K562 (cell line): ENCODE measurements around the gene DMWD. TPM values are rescaled to one million over a fixed set of nuclear protein-coding genes. Genes with fewer than 3 reads are reported as not detected.

Experiments used
- ATAC-seq: fragments of 200-7000 bp; cut with Tn5 transposase; 3 replicates; pipeline ENCODE4 v1.9.1; 2020; ENCODE audit warnings: moderate library complexity
- BruUV-seq: library from RNA; stranded (reverse); fragments of 400-500 nt; replicated peaks from 2 replicates; lab custom pipeline; 2021; lab: Mats Ljungman, UMichigan
- CTCF ChIA-PET: fragments of 300-600 bp; formaldehyde crosslinking; extraction: SDS; loops from one replicate; lab custom pipeline; 2021; ENCODE audit warnings: low intra/inter-chr PET ratio; lab: Yijun Ruan, JAX
- POLR2A ChIA-PET: fragments of 300-600, 350-650 bp; sonication (Branson Sonifier 250); formaldehyde crosslinking; extraction: SDS; loops from one replicate; lab custom pipeline; 2021; ENCODE audit warnings: antibody characterized with exemption, inconsistent platforms; lab: Yijun Ruan, JAX
- DNase-seq, 4 experiments: peaks; one replicate each; pipeline versions ENCODE4 v3.0.0 to v3.0.0-alpha.2; 2011 to 2018; ENCODE audit warnings: low spot score in 3 of 4, mixed read lengths in 3 of 4; ENCODE audit errors: extremely low read depth in 1 of 4
- FAIRE-seq: peaks from 2 replicates; lab custom pipeline; 2011; peaks lifted over from hg19 to GRCh38; lab: Jason Lieb, UNC
- H2AFZ ChIP-seq: 2 replicates; pipeline ENCODE4 v1.6.0; 2011; ENCODE audit warnings: low read depth, low read length, control low read depth, inconsistent platforms
- H3K27ac ChIP-seq: fragments of 200-600 bp; 3 replicates; pipeline ENCODE4 v1.8.0; 2011; ENCODE audit warnings: low read depth, mild to moderate bottlenecking, control low read depth, inconsistent platforms, low read length, moderate library complexity, mixed read lengths; ENCODE audit errors: extremely low read depth
- H3K27me3 ChIP-seq, 2 experiments: fragments of 300-600 bp in 1 of 2; 2 replicates in 1 of 2; 3 replicates in 1 of 2; pipeline versions ENCODE4 v1.6.0 to v1.8.0; 2011; ENCODE audit warnings: inconsistent platforms in 2 of 2, low read length in 2 of 2, mild to moderate bottlenecking in 1 of 2, mixed read lengths in 1 of 2, moderate library complexity in 1 of 2; ENCODE audit not compliant: control insufficient read depth in 2 of 2, insufficient read depth in 2 of 2
- H3K36me3 ChIP-seq: fragments of 300-600 bp; 3 replicates; pipeline ENCODE4 v1.8.0; 2011; ENCODE audit warnings: mild to moderate bottlenecking, low read length, inconsistent platforms; ENCODE audit not compliant: control insufficient read depth, insufficient read depth
- H3K4me1 ChIP-seq, 2 experiments: fragments of 200-600 bp in 1 of 2; replicated peaks in 1 of 2; 2 replicates in 1 of 2; 3 replicates in 1 of 2; pipeline versions ENCODE4 v1.5.1 to v1.8.0; 2011; ENCODE audit warnings: inconsistent platforms in 2 of 2, low read length in 2 of 2, mild to moderate bottlenecking in 1 of 2, mixed read lengths in 1 of 2, moderate library complexity in 1 of 2; ENCODE audit not compliant: control insufficient read depth in 2 of 2, insufficient read depth in 2 of 2
- H3K4me2 ChIP-seq: 2 replicates; pipeline ENCODE4 v1.6.1; 2011; ENCODE audit warnings: low read length, control low read depth, inconsistent platforms, mixed read lengths; ENCODE audit not compliant: insufficient read depth
- H3K4me3 ChIP-seq: fragments of 200-600 bp; sonication (generic), shearing (Covaris generic); 2 replicates; pipeline ENCODE4 v1.5.1; 2016; ENCODE audit warnings: control low read depth, inconsistent platforms
- H3K79me2 ChIP-seq: fragments of 200-600 bp; 3 replicates; pipeline ENCODE4 v1.8.0; 2011; ENCODE audit warnings: low read length, inconsistent platforms; ENCODE audit not compliant: control insufficient read depth, insufficient read depth
- H3K9ac ChIP-seq, 2 experiments: 2 replicates each; pipeline versions ENCODE4 v1.6.0 to v1.6.1; 2011; ENCODE audit warnings: low read depth in 2 of 2, low read length in 2 of 2, control low read depth in 1 of 2, inconsistent platforms in 1 of 2, mild to moderate bottlenecking in 1 of 2, mixed read lengths in 1 of 2; ENCODE audit not compliant: insufficient read depth in 1 of 2
- H3K9me1 ChIP-seq: one replicate; pipeline ENCODE4 v1.6.0; 2011; ENCODE audit warnings: inconsistent platforms, mild to moderate bottlenecking, low read length, moderate library complexity; ENCODE audit not compliant: control insufficient read depth, insufficient read depth
- H3K9me3 ChIP-seq: replicated peaks from 2 replicates; pipeline ENCODE4 v1.5.1; 2011; ENCODE audit warnings: low read depth, low read length, inconsistent platforms; ENCODE audit not compliant: control insufficient read depth, insufficient read depth
- H4K20me1 ChIP-seq: replicated peaks from 2 replicates; pipeline ENCODE4 v1.6.1; 2011; ENCODE audit warnings: low read length, inconsistent platforms, mixed read lengths; ENCODE audit not compliant: control insufficient read depth, insufficient read depth
- ATF7 ChIP-seq: fragments of 450-650 bp; IDR thresholded peaks from 2 replicates; pipeline ENCODE4 v1.7.1; 2014; ENCODE audit warnings: mild to moderate bottlenecking, moderate library complexity
- ELF2 ChIP-seq: fragments of 250-450 bp; sonication (Bioruptor Pico); IDR thresholded peaks from 2 replicates; pipeline ENCODE4 v1.5.0; 2021; ENCODE audit warnings: mild to moderate bottlenecking
- EZH2 ChIP-seq: IDR thresholded peaks from 2 replicates; pipeline ENCODE4 v1.6.1; 2012; ENCODE audit warnings: low read depth, mild to moderate bottlenecking, inconsistent platforms, low read length, borderline replicate concordance
- FOXP1 ChIP-seq: sonication (generic); formaldehyde crosslinking; IDR thresholded peaks from 2 replicates; pipeline ENCODE4 v1.8.0; 2022; ENCODE audit warnings: mild to moderate bottlenecking, missing genetic modification reagents
- GABPA ChIP-seq: fragments of 200-800 bp; sonication (Bioruptor generic); conservative IDR thresholded peaks from 2 replicates; pipeline ENCODE4 v1.6.1; 2016; ENCODE audit warnings: low read depth, missing genetic modification characterization, missing compliant biosample characterization
- HDAC1 ChIP-seq, 2 experiments: fragments of 450-650 bp; IDR thresholded peaks; 2 replicates each; pipeline ENCODE4 v1.6.1; 2016 to 2017; ENCODE audit warnings: inconsistent platforms in 1 of 2, mild to moderate bottlenecking in 1 of 2, moderate library complexity in 1 of 2
- KAT8 ChIP-seq: fragments of 450-650 bp; IDR thresholded peaks from 2 replicates; pipeline ENCODE4 v1.6.1; 2016; ENCODE audit warnings: low read depth, mild to moderate bottlenecking
- KDM4B ChIP-seq, 2 experiments: fragments of 450-650 bp in 1 of 2; sonication (generic) in 1 of 2; IDR thresholded peaks; 2 replicates each; pipeline ENCODE4 v1.6.1; 2016 to 2017; ENCODE audit warnings: borderline replicate concordance in 2 of 2, antibody characterized with exemption in 1 of 2, low read depth in 1 of 2, mild to moderate bottlenecking in 1 of 2
- L3MBTL2 ChIP-seq: fragments of 450-650 bp; IDR thresholded peaks from 2 replicates; pipeline ENCODE4 v1.6.1; 2016; ENCODE audit warnings: mild to moderate bottlenecking, moderate library complexity
- MTF1 ChIP-seq: fragments of 250-450 bp; sonication (Bioruptor Pico); IDR thresholded peaks from 2 replicates; pipeline ENCODE4 v1.9.0; 2021; ENCODE audit warnings: moderate library complexity, mild to moderate bottlenecking, inconsistent platforms, borderline replicate concordance
- MXD1 ChIP-seq: fragments of 250-450 bp; sonication (Bioruptor Pico); IDR thresholded peaks from 2 replicates; pipeline ENCODE4 v1.8.0; 2021; ENCODE audit warnings: borderline replicate concordance, mild to moderate bottlenecking, moderate library complexity; ENCODE audit not compliant: poor library complexity, severe bottlenecking
- RBBP5 ChIP-seq: fragments of 200-600 bp; sonication (generic); IDR thresholded peaks from 2 replicates; pipeline ENCODE4 v1.6.1; 2012; ENCODE audit warnings: borderline replicate concordance, mild to moderate bottlenecking, low read length, control low read depth, inconsistent platforms; ENCODE audit not compliant: insufficient read depth, poor library complexity, severe bottlenecking
- RBFOX2 ChIP-seq: fragments of 200-400 bp; formaldehyde crosslinking; IDR thresholded peaks from 2 replicates; pipeline ENCODE4 v1.6.1; 2017; ENCODE audit warnings: low read depth, mild to moderate bottlenecking, low read length, moderate library complexity
- SETDB1 ChIP-seq: IDR thresholded peaks from one replicate; pipeline ENCODE4 v1.6.1; 2012; ENCODE audit warnings: low read length, control low read depth, inconsistent platforms
- TCFL5 ChIP-seq: fragments of 250-450 bp; sonication (Bioruptor Pico); conservative IDR thresholded peaks from 2 replicates; pipeline ENCODE4 v1.6.1; 2021; ENCODE audit warnings: mild to moderate bottlenecking, moderate library complexity, matching md5 sums
- TEAD2 ChIP-seq: fragments of 450-650 bp; IDR thresholded peaks from 2 replicates; pipeline ENCODE4 v1.6.1; 2016; ENCODE audit warnings: missing genetic modification characterization, control low read depth, missing compliant biosample characterization
- TSC22D4 ChIP-seq: fragments of 450-650 bp; IDR thresholded peaks from 2 replicates; pipeline ENCODE4 v1.6.1; 2016; ENCODE audit warnings: missing genetic modification characterization, missing biosample characterization, control low read depth
- XRCC3 ChIP-seq: fragments of 450-650 bp; IDR thresholded peaks from 2 replicates; pipeline ENCODE4 v1.6.1; 2017; ENCODE audit warnings: mild to moderate bottlenecking, moderate library complexity
- ZC3H8 ChIP-seq: fragments of 450-650 bp; IDR thresholded peaks from 2 replicates; pipeline ENCODE4 v1.6.1; 2017
- ZNF232 ChIP-seq: sonication (generic); formaldehyde crosslinking; IDR thresholded peaks from 2 replicates; pipeline ENCODE4 v1.8.0; 2022; ENCODE audit warnings: mild to moderate bottlenecking, missing genetic modification reagents
- ZNF740 ChIP-seq, 3 experiments: fragments of 200-800 bp in 1 of 3; sonication (Bioruptor generic) in 1 of 3; sonication (generic) in 1 of 3; formaldehyde crosslinking in 1 of 3; IDR thresholded peaks; 2 replicates each; pipeline versions ENCODE4 v1.6.1 to v1.8.0; 2016 to 2022; ENCODE audit warnings: mild to moderate bottlenecking in 2 of 3, missing compliant biosample characterization in 2 of 3, missing genetic modification characterization in 2 of 3, missing genetic modification reagents in 1 of 3
- WGBS: fragments of 100-300 bp; shearing (Covaris generic); methylation state at CpG from one replicate; pipeline ENCODE4 v1.1.6; 2016; ENCODE audit warnings: low coverage, mixed read lengths; ENCODE audit not compliant: insufficient coverage; ENCODE audit errors: missing lambda C conversion rate; 5-methylcytosine and 5-hydroxymethylcytosine counted together
- in situ Hi-C: fragments of 300-500 bp; cut with MboI; formaldehyde crosslinking; loops from 4 replicates; pipeline ENCODE4 v1.15.0; 2018; ENCODE audit warnings: inconsistent platforms, mixed read lengths
- intact Hi-C: fragments of 100-400 bp; cut with micrococcal nuclease; formaldehyde crosslinking; loops from 2 replicates; pipeline ENCODE4 v1.14.2; 2022
- polyA plus RNA-seq, 8 experiments: library from polyadenylated mRNA; depleted of rRNA in 4 of 8; stranded (reverse) in 5 of 8; unstranded in 3 of 8; fragments of >200 nt; fragmentation: Nextera tagmentation in 2 of 8; fragmentation: Illumina TruSeq in 1 of 8; extraction: Ambion mirVana in 2 of 8; extraction: Trizol in 1 of 8; gene quantifications; 2 replicates each; pipeline versions ENCODE4 v1.2.1 to v1.2.3, GENCODE V29; 2011 to 2014; ENCODE audit warnings: inconsistent platforms in 1 of 8, missing spikeins in 1 of 8
- total RNA-seq, 7 experiments: library from RNA; depleted of rRNA in 6 of 7; stranded (reverse); fragments of >200 nt in 6 of 7; fragmentation: Illumina TruSeq in 2 of 7; extraction: Trizol in 2 of 7; gene quantifications; 2 replicates each; pipeline versions ENCODE4 v1.2.1 to v1.2.3, GENCODE V29; 2011 to 2021; ENCODE audit warnings: low replicate concordance in 1 of 7

DMWD gene
- total and polyA plus RNA-seq, 9 of the 15 experiments (the other 6 are each of a cell fraction or from before 2014, with no cell fraction given): 4.7 to 54.6 (median 19.0) TPM

GRCh38 chr19:45781214-45782161, 11.2 kb downstream of the DMWD start:
- ChIA-PET CTCF (no interaction called here), POLR2A (interaction anchor here (2.5 to 7.7 kb wide), 2 partner anchors 10 to 11 kb away, joined by 9 to 70 read pairs; partner anchors contain the start of genes DMWD and SIX5)
- BruUV-seq: no TSS peak
- no peak for ATAC-seq
- peak overlapping the region in 1 of 2 experiments; percentile 75; a peak in 1 of 4 replicates for H3K9ac ChIP-seq
- H3K36me3 ChIP-seq: peaks cover 31% of the 10 kb centered on the region; the same call in 2 of the 3 replicates
- H3K27me3 ChIP-seq: no peaks in the 10 kb centered on the region
- H3K79me2 ChIP-seq: no peaks in the 10 kb centered on the region
- peaks cover 16 to 75% of the 10 kb centered on the region in 2 experiments for H3K4me1 ChIP-seq
- no peak overlapping the region for H3K4me2 ChIP-seq
- in situ Hi-C loops: no loop called here
- H2AFZ ChIP-seq: no peak overlapping the region
- peaks cover 9% of the 10 kb centered on the region for H3K9me1 ChIP-seq
- no peak for FAIRE-seq
- H3K9me3 ChIP-seq: no peaks in the 10 kb centered on the region
- intact Hi-C loops: no loop called here
- 73% methylated on average over 11 of the region's 17 CpGs for WGBS
- DNase-seq: no peak
- peaks cover 10% of the 10 kb centered on the region; the same call in 1 of the 2 replicates for H4K20me1 ChIP-seq
- H3K27ac ChIP-seq: no peak overlapping the region
- H3K4me3 ChIP-seq: no peak overlapping the region
- TF ChIP-seq KDM4B (IDR thresholded peaks at IDR 0.05; ENCODE audit: borderline replicate concordance in 2 of 2, low read depth in 1 of 2) (no peak), EZH2 (no peak), XRCC3 (no peak), RBBP5 (no peak), GABPA (no peak), ZNF740 (CRISPR knock-in tag; IDR thresholded peaks at IDR 0.05) (0 out of 2 replicates have a peak, but pooled peaks have one; percentile 52), ZNF740 (tag; IDR thresholded peaks at IDR 0.05) (no peak), MXD1 (CRISPR knock-in tag) (no peak), TSC22D4 (no peak), FOXP1 (no peak), KAT8 (no peak), MTF1 (CRISPR knock-in tag) (no peak), ATF7 (no peak), HDAC1 (IDR thresholded peaks at IDR 0.05) (no peak), ELF2 (no peak), ZNF232 (no peak), TCFL5 (CRISPR knock-in tag) (no peak), SETDB1 (no peak), ZC3H8 (no peak), TEAD2 (tag) (no peak), L3MBTL2 (no peak), RBFOX2 (peak; percentile 56)
